ENCODE measurements around the gene CIB4. TPM values are rescaled to one million over a fixed set of nuclear protein-coding genes. Genes with fewer than 3 reads are reported as not detected.

The CIB4 gene
- total RNA-seq, 1 experiment from 2014 or later = not detected

DNA sequence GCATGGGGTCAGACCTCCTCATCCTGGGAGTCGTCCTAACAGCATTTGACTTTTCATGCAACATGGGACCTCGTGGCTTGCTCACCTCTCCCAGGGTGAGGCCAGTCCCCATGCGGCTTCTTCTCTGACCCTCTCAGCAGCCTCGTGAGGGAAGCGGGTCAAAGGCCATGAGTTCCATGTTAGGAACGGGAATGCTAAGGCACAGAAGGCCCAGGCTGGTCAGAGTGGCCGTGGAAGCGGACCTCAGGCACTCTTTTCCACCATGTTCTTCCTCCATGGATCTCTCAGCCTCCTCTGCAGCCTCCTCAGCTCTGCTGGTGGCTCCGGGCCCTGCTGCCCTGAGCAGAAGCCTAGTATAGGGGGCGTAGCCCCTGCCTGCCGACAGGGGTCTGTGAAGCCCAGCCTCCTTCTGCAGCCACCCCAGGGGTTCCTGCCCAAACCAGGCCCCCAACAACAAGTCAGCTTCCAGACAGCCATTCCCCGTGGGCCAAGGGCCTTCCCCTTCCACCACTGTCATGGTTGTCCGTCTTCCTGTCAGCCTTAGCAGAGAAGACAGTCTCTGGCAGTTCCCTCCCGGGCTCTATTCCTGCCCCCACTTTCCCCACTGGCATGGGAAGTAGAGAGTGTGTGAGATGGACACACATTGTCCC, 103.2 kb downstream of the CIB4 start:
- Histone ChIP-seq H4K20me1 (ENCODE audit: insufficient read depth) (no peaks in the 10 kb centered on the region), H3K36me3 (ENCODE audit: low read depth) (no peaks in the 10 kb centered on the region), H2AFZ (no peak overlapping the region), H3K4me3 (no peak overlapping the region), H3K4me1 (replicated peaks; ENCODE audit: insufficient read depth) (no peaks in the 10 kb centered on the region), H3K79me2 (ENCODE audit: low read depth) (no peaks in the 10 kb centered on the region), H3K9me2 (ENCODE audit: insufficient read depth) (no peaks in the 10 kb centered on the region), H3K27me3 (ENCODE audit: insufficient read depth, low read depth) (0 out of 2 replicates have a peak, but pooled peaks cover 20% of the 10 kb centered on the region), H3K4me2 (no peak overlapping the region), H3F3A (ENCODE audit: insufficient read depth, low read depth) (no peaks in the 10 kb centered on the region), H3K9me3 (ENCODE audit: insufficient read depth, low read depth) (no peaks in the 10 kb centered on the region), H3K27ac (no peak overlapping the region)
- no peak for TF ChIP-seq EZH2 (IDR thresholded peaks at IDR 0.05; ENCODE audit: low read depth)
- TF ChIP-seq, protein P1, sequence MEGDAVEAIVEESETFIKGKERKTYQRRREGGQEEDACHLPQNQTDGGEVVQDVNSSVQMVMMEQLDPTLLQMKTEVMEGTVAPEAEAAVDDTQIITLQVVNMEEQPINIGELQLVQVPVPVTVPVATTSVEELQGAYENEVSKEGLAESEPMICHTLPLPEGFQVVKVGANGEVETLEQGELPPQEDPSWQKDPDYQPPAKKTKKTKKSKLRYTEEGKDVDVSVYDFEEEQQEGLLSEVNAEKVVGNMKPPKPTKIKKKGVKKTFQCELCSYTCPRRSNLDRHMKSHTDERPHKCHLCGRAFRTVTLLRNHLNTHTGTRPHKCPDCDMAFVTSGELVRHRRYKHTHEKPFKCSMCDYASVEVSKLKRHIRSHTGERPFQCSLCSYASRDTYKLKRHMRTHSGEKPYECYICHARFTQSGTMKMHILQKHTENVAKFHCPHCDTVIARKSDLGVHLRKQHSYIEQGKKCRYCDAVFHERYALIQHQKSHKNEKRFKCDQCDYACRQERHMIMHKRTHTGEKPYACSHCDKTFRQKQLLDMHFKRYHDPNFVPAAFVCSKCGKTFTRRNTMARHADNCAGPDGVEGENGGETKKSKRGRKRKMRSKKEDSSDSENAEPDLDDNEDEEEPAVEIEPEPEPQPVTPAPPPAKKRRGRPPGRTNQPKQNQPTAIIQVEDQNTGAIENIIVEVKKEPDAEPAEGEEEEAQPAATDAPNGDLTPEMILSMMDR (conservative IDR thresholded peaks at IDR 0.05) = no peak
- BruUV-seq (replicated peaks) = no TSS peak
- peak in 1 of 2 experiments; percentile 9 for DNase-seq
- POLR2A ChIA-PET (ENCODE audit: unreplicated experiment) = no interaction called here
- intact Hi-C loops (cut with micrococcal nuclease; ENCODE audit: unreplicated experiment) = no loop called here
- CTCF ChIA-PET = no interaction called here

DNA sequence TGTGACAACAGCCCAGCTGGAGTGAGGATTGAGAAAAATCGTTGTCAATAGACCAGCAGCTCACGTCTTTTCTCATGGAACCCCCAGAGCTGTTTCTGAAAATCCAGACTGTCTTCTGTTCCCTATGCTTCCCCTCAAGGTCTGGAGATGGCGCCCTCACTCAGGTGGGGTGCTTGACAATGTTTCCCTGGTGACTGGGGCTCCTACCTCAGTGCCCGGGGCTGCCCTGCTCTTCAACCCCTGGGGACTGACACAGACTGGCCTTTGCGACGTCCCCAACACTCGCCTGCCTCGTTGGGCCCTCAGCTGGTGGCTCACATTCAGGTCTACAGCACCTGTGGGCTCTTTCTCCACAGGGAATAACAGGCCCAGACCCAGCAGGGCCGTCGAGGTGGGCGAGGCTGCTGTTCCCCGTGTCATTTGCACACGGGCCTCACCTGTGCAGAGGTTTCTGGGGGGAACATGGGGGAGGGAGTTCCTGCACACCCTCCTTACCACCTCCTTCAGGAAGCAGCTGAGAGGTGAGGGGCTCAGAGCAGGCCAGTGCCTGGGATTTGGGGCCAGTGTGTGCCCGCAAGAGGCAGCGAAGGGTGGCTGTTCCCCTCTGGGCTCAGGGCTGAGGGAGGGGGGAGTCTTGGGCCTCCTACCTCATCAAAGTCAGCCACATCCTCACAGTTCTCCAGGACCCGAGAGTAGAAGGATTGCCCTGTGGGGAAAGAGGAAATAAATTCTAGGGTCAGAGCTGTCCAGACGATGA, 103.9 kb downstream of the CIB4 start:
- Histone ChIP-seq H3K4me2 (no peak overlapping the region), H3K27ac (no peak overlapping the region), H3K9me3 (ENCODE audit: insufficient read depth, low read depth) (no peaks in the 10 kb centered on the region), H3K36me3 (ENCODE audit: low read depth) (no peaks in the 10 kb centered on the region), H3K9me2 (ENCODE audit: insufficient read depth) (no peaks in the 10 kb centered on the region), H3K79me2 (ENCODE audit: low read depth) (no peaks in the 10 kb centered on the region), H3K4me1 (replicated peaks; ENCODE audit: insufficient read depth) (no peaks in the 10 kb centered on the region), H4K20me1 (ENCODE audit: insufficient read depth) (no peaks in the 10 kb centered on the region), H3F3A (ENCODE audit: insufficient read depth, low read depth) (no peaks in the 10 kb centered on the region), H3K27me3 (ENCODE audit: insufficient read depth, low read depth) (0 out of 2 replicates have a peak, but pooled peaks cover 19% of the 10 kb centered on the region), H3K4me3 (no peak overlapping the region), H2AFZ (no peak overlapping the region)
- ChIA-PET CTCF (no interaction called here), POLR2A (ENCODE audit: unreplicated experiment) (no interaction called here)
- intact Hi-C loops (cut with micrococcal nuclease; ENCODE audit: unreplicated experiment) = no loop called here
- BruUV-seq (replicated peaks) = no TSS peak
- TF ChIP-seq, protein P1 (conservative IDR thresholded peaks at IDR 0.05) = no peak
- TF ChIP-seq EZH2 (IDR thresholded peaks at IDR 0.05; ENCODE audit: low read depth) = no peak
- peak in 1 of 2 experiments; percentile 9 for DNase-seq

DNA sequence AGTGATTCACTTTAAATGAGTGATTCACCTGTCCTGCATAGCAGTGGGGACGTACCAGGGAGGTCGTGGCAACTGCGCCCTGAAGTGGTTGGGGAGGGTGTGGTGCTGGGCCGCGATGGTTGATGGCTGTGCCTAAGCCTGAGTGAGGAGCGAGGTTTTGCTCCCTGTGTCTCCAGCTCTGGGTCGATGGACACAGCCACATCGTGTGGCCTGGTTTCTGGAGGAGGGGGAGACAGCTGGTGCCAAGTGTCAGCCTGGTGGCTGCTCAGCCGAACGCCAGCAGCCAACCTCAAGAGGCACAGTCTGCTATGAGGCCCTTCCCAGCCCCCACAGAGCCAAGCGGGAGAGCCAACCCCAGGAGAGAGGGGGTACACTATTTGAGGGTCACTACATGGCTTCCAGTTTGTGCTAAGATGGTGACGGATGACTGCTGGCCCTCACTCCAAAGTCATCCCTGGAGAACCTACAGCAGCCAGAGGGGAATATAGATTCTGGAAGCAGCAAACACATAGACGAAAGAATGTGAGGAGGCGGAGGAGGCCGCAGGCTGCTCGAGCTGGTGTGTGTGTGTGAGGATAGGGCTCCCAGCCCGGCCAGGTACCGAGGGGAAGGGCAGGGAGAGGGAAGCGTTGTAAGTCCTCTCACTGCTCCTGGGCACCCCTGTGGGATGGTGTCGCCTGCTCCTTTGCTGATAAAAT, 104.6 kb downstream of the CIB4 start:
- H3K27me3 ChIP-seq (ENCODE audit: insufficient read depth, low read depth) = peaks cover 17% of the 10 kb centered on the region; the same call in 1 of the 2 replicates
- no peaks in the 10 kb centered on the region for H3K9me3 ChIP-seq (ENCODE audit: insufficient read depth, low read depth)
- no peaks in the 10 kb centered on the region for H3K9me2 ChIP-seq (ENCODE audit: insufficient read depth)
- H3K79me2 ChIP-seq (ENCODE audit: low read depth) = no peaks in the 10 kb centered on the region
- H3K4me3 ChIP-seq = no peak overlapping the region
- ChIA-PET CTCF (no interaction called here), POLR2A (ENCODE audit: unreplicated experiment) (no interaction called here)
- no peak for TF ChIP-seq EZH2 (IDR thresholded peaks at IDR 0.05; ENCODE audit: low read depth)
- TF ChIP-seq, protein P1 (conservative IDR thresholded peaks at IDR 0.05) = no peak
- DNase-seq = peak in 1 of 2 experiments; percentile 10
- no peaks in the 10 kb centered on the region for H4K20me1 ChIP-seq (ENCODE audit: insufficient read depth)
- H3K4me1 ChIP-seq (replicated peaks; ENCODE audit: insufficient read depth) = no peaks in the 10 kb centered on the region
- no peaks in the 10 kb centered on the region for H3F3A ChIP-seq (ENCODE audit: insufficient read depth, low read depth)
- no peak overlapping the region for H3K4me2 ChIP-seq
- no TSS peak for BruUV-seq (replicated peaks)
- no peak overlapping the region for H3K27ac ChIP-seq
- H3K36me3 ChIP-seq (ENCODE audit: low read depth) = no peaks in the 10 kb centered on the region
- no peak overlapping the region for H2AFZ ChIP-seq
- intact Hi-C loops (cut with micrococcal nuclease; ENCODE audit: unreplicated experiment) = no loop called here

All from PC-9 (cell line).